ENCODE results near the gene USP54. TPM values are rescaled to one million over a fixed set of nuclear protein-coding genes. Genes with fewer than 3 reads are reported as not detected.

USP54 gene
- total and polyA plus RNA-seq, 2 donors (not counting 1 experiment from before 2014, with no cell fraction given) = 2.3 to 12.9 TPM

DNA sequence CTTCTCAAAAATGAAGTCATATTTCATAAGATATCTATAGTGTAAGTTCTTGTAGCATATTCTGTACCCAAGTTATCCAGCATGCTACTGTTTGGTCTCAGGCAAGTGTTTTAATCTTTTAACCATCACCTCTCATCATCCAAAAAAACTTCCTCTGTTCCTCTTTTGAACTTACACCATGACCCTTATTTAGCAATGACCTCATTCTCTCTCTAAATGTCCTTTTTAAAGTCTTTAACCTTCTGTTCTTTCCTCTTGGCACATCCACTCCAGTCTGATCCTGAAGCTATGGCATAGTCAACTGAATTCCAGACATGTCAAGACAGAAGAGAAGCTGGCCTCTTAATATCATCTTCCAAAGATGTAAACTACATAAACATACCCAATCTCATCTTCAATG lies 121.6 kb downstream of the USP54 start:
- TF ChIP-seq, protein P1, sequence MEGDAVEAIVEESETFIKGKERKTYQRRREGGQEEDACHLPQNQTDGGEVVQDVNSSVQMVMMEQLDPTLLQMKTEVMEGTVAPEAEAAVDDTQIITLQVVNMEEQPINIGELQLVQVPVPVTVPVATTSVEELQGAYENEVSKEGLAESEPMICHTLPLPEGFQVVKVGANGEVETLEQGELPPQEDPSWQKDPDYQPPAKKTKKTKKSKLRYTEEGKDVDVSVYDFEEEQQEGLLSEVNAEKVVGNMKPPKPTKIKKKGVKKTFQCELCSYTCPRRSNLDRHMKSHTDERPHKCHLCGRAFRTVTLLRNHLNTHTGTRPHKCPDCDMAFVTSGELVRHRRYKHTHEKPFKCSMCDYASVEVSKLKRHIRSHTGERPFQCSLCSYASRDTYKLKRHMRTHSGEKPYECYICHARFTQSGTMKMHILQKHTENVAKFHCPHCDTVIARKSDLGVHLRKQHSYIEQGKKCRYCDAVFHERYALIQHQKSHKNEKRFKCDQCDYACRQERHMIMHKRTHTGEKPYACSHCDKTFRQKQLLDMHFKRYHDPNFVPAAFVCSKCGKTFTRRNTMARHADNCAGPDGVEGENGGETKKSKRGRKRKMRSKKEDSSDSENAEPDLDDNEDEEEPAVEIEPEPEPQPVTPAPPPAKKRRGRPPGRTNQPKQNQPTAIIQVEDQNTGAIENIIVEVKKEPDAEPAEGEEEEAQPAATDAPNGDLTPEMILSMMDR (IDR thresholded peaks at IDR 0.05) = no peak
- no peak for TF ChIP-seq EZH2 (IDR thresholded peaks at IDR 0.05; ENCODE audit: borderline replicate concordance, insufficient read depth, low read depth, low read length, poor library complexity, severe bottlenecking)
- Mint-ChIP-seq H3K4me1 (peaks cover 10% of the 10 kb centered on the region), H3K27me3 (no peaks in the 10 kb centered on the region), H3K27ac (peak overlapping the region; percentile 39), H3K4me3 (no peak overlapping the region), H3K9me3 (ENCODE audit: insufficient read depth) (no peaks in the 10 kb centered on the region)
- no peaks in the 10 kb centered on the region for H4K20me1 ChIP-seq (ENCODE audit: control insufficient read depth, insufficient read depth, low read length, poor library complexity, severe bottlenecking)
- H3K4me2 ChIP-seq (replicated peaks; ENCODE audit: low read depth, low read length, poor library complexity, severe bottlenecking) = no peak overlapping the region
- H3K4me1 ChIP-seq (ENCODE audit: control insufficient read depth in 2 of 2, insufficient read depth in 2 of 2, low read length in 2 of 2) = peaks cover 0 to 3% of the 10 kb centered on the region in 2 donors
- DNase-seq = no peak
- H3K79me2 ChIP-seq (ENCODE audit: control insufficient read depth, insufficient read depth, low read length) = no peaks in the 10 kb centered on the region
- intact Hi-C loops (cut with micrococcal nuclease) = no loop called here
- ATAC-seq (ENCODE audit: low read depth) = no peak
- ChIA-PET CTCF (no interaction called here), POLR2A (interaction anchor here (0.6 kb wide), 1 partner anchor 130 kb away, joined by 3 read pairs; no protein-coding TSS in a partner anchor)
- H3K9me3 ChIP-seq (ENCODE audit: control extremely low read depth in 1 of 3, control insufficient read depth in 2 of 3, insufficient read depth in 1 of 3, low read length in 2 of 3) = no peaks in the 10 kb centered on the region
- H3K27me3 ChIP-seq (replicated peaks in 1 of 4; ENCODE audit: control extremely low read depth in 1 of 4, control insufficient read depth in 3 of 4, insufficient read depth in 4 of 4, low read length in 3 of 4) = no peaks in the 10 kb centered on the region
- no peak overlapping the region for H3K4me3 ChIP-seq (ENCODE audit: control extremely low read depth in 1 of 5, extremely low read depth in 1 of 5, insufficient read depth in 1 of 5, low read depth in 2 of 5, low read length in 4 of 5)
- no peak overlapping the region for H3K9ac ChIP-seq (ENCODE audit: low read length)
- H3K27ac ChIP-seq (ENCODE audit: low read length in 2 of 2) = peak overlapping the region in 1 of 2 donors; percentile 40
- no peak overlapping the region for H2AFZ ChIP-seq (ENCODE audit: insufficient read depth, low read depth, low read length, poor library complexity, severe bottlenecking)
- H3K36me3 ChIP-seq (replicated peaks in 1 of 2; ENCODE audit: control extremely low read depth in 1 of 2, control insufficient read depth in 1 of 2, extremely low read depth in 1 of 2, insufficient read depth in 2 of 2, low read length in 1 of 2) = peaks cover 17 to 66% of the 10 kb centered on the region in 2 experiments

DNA sequence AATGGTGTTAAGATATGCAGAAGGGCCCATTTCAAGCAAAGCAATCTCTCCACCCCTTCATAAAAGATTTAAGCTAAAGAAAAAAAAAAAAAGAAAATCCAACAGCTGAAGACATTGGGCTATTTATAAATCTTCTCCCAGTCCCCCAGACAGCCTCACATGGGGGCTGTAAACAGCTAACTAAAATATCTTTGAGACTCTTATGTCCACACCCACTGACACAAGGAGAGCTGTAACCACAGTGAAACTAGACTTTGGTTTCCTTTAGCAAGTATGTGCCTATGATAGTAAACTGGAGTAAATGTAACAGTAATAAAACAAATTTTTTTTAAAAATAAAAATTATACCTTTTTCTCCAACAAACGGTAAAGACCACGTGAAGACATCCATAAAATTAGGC lies 123.9 kb downstream of the USP54 start:
- Histone ChIP-seq H2AFZ (ENCODE audit: insufficient read depth, low read depth, low read length, poor library complexity, severe bottlenecking) (no peak overlapping the region), H3K36me3 (replicated peaks in 1 of 2; ENCODE audit: control extremely low read depth in 1 of 2, control insufficient read depth in 1 of 2, extremely low read depth in 1 of 2, insufficient read depth in 2 of 2, low read length in 1 of 2) (peaks cover 20 to 63% of the 10 kb centered on the region in 2 experiments), H3K4me1 (ENCODE audit: control insufficient read depth in 2 of 2, insufficient read depth in 2 of 2, low read length in 2 of 2) (peaks cover 0 to 3% of the 10 kb centered on the region in 2 donors), H3K4me2 (replicated peaks; ENCODE audit: low read depth, low read length, poor library complexity, severe bottlenecking) (no peak overlapping the region), H3K4me3 (ENCODE audit: control extremely low read depth in 1 of 5, extremely low read depth in 1 of 5, insufficient read depth in 1 of 5, low read depth in 2 of 5, low read length in 4 of 5) (no peak overlapping the region), H3K27me3 (replicated peaks in 1 of 4; ENCODE audit: control extremely low read depth in 1 of 4, control insufficient read depth in 3 of 4, insufficient read depth in 4 of 4, low read length in 3 of 4) (no peaks in the 10 kb centered on the region), H3K79me2 (ENCODE audit: control insufficient read depth, insufficient read depth, low read length) (no peaks in the 10 kb centered on the region), H3K9ac (ENCODE audit: low read length) (no peak overlapping the region), H3K27ac (ENCODE audit: low read length in 2 of 2) (no peak overlapping the region), H3K9me3 (ENCODE audit: control extremely low read depth in 1 of 3, control insufficient read depth in 2 of 3, insufficient read depth in 1 of 3, low read length in 2 of 3) (no peaks in the 10 kb centered on the region), H4K20me1 (ENCODE audit: control insufficient read depth, insufficient read depth, low read length, poor library complexity, severe bottlenecking) (no peaks in the 10 kb centered on the region)
- DNase-seq (no peak), ATAC-seq (ENCODE audit: low read depth) (no peak)
- intact Hi-C loops (cut with micrococcal nuclease) = no loop called here
- Mint-ChIP-seq H3K4me1 (peaks cover 4% of the 10 kb centered on the region), H3K4me3 (no peak overlapping the region), H3K27ac (no peak overlapping the region), H3K27me3 (no peaks in the 10 kb centered on the region), H3K9me3 (ENCODE audit: insufficient read depth) (no peaks in the 10 kb centered on the region)
- ChIA-PET POLR2A (no interaction called here), CTCF (no interaction called here)
- WGBS (ENCODE audit: insufficient coverage) = no CpG with 5 or more reads among the region's 2 CpGs
- TF ChIP-seq EZH2 (IDR thresholded peaks at IDR 0.05; ENCODE audit: borderline replicate concordance, insufficient read depth, low read depth, low read length, poor library complexity, severe bottlenecking) = no peak
- TF ChIP-seq, protein P1 (IDR thresholded peaks at IDR 0.05) = no peak

Measured in B cell (primary cell).